Erythroblast (primary cell): ENCODE measurements around the gene SMAD1.

Source experiments
- DNase-seq, 2 experiments: peaks; one replicate each; lab custom pipeline; 2025; lab: John Stamatoyannopoulos, UW
- GATA1 ChIP-seq: IDR thresholded peaks from 2 replicates; pipeline ENCODE4 v1.6.1; 2011; ENCODE audit warnings: low read depth, mild to moderate bottlenecking, control low read depth, low read length, moderate library complexity
- POLR2A ChIP-seq: IDR thresholded peaks from 2 replicates; pipeline ENCODE4 v1.6.1; 2011; ENCODE audit warnings: mild to moderate bottlenecking, low read length

SMAD1 gene

GRCh38 chr4:145497199-145498149, 15.8 kb downstream of the SMAD1 start:
- TF ChIP-seq GATA1 (no peak), POLR2A (no peak)
- DNase-seq, result peak; percentile 48 to 80

GRCh38 chr4:145498430-145498829, 16.8 kb downstream of the SMAD1 start:
- no peak for DNase-seq
- no peak for TF ChIP-seq GATA1
- no peak for TF ChIP-seq POLR2A

- no peak for DNase-seq
- TF ChIP-seq POLR2A (no peak), GATA1 (no peak)
Measured at GRCh38 chr4:145501051-145501660, 19.5 kb downstream of the SMAD1 start.

GRCh38 chr4:145502809-145503208, 21.2 kb downstream of the SMAD1 start:
- no peak for TF ChIP-seq POLR2A
- no peak for TF ChIP-seq GATA1
- no peak for DNase-seq

DNA sequence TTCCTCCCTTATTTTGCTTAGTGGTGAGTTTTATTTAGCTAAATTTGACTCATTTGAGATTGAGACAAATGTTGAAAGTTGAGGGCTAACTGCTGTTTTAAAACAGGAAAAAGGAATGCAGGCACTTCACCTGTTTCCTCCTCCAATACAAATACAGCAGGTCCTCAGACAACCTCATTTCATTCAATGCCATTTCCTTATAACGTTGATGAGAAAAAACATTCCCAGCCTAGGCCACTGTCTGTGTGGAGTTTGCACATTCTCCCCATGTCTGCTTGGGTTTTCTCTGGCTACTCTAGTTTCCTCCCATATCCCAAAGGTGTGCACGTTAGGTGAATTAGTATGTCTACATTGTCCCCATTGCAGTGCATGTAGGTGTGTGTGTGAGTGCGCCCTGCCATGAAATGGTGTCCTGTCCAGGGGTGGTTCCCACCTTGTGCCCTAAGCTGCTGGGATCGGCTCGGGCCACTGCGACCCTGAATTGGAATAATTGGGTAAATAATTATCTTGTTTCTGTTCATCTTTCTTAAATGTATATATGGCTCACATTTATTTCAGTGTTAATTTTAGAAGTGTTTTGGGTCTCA, 21.9 kb downstream of the SMAD1 start:
- DNase-seq, result no peak
- TF ChIP-seq POLR2A (no peak), GATA1 (no peak)

DNA sequence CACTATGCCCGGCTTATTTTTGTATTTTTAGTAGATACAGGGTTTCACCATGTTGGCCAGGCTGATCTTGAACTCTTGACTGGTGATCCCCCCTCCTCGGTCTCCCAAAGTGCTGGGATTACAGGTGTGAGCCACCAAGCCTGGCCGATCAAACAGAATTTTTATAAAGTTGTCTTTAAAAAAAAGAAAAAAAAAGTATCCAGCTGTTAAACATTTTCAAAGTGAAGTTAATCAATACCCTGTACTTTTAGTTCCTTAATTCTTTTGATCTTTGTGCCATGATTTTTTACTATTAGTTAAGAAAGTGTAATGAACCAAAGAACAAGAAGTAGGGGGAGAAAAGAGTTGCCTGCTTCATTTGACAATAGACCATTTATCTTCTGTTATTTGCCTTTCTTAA, 24.3 kb downstream of the SMAD1 start:
- TF ChIP-seq GATA1 (no peak), POLR2A (no peak)

GRCh38 chr4:145507636-145508035, 26.0 kb downstream of the SMAD1 start:
- DNase-seq, result peak in 1 of 2 experiments; percentile 29
- TF ChIP-seq POLR2A, result no peak
- no peak for TF ChIP-seq GATA1

More for the DNA sequence above, 24.3 kb downstream of the SMAD1 start:
- DNase-seq, result no peak

DNA sequence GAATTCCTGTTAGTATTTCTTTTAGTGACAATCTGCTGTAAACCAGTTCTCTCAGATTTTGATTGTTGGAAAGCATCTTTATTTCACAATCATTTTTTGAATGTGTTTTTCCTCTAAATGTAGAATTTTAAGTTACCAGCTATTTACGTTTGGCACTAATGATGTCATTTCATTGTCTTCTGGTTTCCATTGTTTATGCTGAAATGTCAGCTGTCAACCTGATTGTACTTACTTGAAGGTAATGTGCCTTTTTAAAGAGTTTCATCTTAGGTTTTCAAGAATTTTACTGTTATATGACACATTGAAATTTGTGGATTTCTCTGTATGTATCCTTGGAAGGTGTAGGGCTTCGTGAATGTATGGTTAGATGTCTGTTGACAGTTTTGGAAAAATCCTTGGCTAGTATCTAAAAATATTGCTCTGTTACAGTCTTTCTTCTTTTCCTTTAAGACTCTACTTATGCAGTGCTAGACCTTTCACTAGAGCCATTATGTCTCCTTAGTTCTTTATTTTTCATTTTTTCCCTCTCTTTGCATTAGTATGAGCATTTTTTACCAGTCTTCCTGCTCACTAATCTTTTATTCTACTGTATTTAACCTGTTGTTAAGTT, 30.4 kb downstream of the SMAD1 start:
- peak; percentile 37 to 48 for DNase-seq
- TF ChIP-seq GATA1, result no peak
- TF ChIP-seq POLR2A, result no peak

DNA sequence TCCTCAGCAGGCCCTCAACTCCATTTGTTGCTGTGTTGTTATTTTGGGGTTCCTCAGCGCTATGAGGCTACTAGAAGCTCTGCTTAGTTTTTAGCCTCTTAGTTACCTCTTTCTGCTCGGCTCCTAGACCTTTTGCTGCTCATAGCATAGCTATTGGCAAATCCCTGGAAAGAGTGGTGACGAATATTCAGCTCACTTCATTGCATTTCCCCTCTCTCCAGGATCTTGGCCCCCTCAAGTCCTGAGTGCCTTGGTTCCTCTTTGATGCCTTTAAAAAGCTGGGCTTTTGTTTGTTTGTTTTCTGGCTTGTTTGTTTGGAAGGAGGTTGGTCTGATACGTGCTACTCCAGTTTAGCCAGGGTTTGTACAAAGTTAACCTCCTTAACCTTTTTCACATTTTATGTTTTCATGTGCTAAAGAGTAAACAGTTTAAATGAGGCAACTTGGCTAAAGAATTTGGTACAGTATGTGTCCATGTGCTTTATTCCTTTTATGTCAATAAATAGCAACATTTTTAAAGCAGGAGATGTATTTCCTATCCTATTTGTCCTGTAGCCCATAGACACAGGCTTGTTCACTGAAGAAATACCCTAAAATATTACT, 31.5 kb downstream of the SMAD1 start:
- DNase-seq, result no peak
- TF ChIP-seq POLR2A (no peak), GATA1 (no peak)

DNA sequence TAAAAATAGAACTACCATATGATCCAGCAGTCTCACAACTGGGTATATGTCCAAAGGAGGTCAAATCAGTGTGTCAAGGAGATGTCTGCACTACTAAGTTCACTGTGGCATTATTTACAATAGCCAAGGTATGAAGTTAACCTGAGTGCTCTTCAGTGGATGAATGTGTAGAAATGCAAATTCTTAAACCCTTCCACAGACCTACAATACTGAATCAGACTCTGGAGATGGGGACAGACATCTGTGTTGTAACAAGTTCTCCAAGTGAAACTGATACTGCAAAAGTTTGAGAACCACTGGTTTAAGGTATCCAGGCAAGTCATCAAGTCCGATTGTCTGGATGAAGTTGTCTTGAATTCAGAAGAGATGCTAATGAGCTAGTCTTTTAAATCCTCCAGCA, 38.5 kb downstream of the SMAD1 start:
- no peak for DNase-seq
- TF ChIP-seq GATA1, result no peak
- no peak for TF ChIP-seq POLR2A

DNA sequence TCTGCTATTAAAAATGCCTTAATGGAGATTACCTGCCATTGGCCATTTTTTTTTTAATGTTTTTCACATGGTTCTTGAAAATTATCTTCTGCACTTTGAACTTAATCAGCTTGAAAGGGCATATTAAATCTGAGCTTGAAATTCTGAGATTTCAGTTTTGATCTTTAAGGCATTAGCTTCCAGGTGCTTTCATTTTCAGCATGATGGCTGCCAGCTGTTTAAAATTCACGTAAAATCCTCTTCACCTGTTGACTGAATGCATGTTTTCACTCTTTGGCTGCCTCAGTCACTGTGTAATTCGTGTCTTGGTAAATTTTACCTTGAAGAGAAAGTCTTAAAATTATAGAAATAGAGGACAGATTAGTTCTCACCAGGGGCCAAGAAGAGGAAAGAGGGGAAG, 39.6 kb downstream of the SMAD1 start:
- DNase-seq, result no peak
- no peak for TF ChIP-seq POLR2A
- no peak for TF ChIP-seq GATA1

DNA sequence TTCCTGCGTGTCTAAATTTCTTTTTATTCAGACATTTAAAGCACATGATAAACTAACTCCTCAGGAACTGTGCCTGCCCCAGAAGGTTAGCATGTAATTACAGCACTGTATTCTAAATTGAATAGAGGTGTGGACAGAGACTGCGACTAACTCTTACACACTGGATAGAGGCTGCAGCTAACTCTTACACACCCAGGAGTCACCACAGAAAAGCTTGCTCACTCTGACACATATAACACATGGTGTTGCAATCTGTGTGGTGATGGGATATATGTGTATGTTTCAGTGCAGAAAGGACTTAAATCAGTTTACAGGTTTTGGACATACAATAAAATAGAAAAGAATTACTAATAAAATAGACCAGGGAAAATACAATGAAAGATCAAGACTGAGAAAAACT, 41.5 kb downstream of the SMAD1 start:
- peak in 1 of 2 experiments; percentile 11 for DNase-seq
- no peak for TF ChIP-seq GATA1

- no peak for TF ChIP-seq POLR2A
- TF ChIP-seq GATA1, result no peak
- DNase-seq, result no peak
Measured at GRCh38 chr4:145524552-145524951, 42.9 kb downstream of the SMAD1 start.
